Thymus (tissue), 11 donors: ENCODE results near the gene SUPT6H. TPM values are rescaled to one million over a fixed set of nuclear protein-coding genes. Genes with fewer than 3 reads are reported as not detected.
A peak's percentile ranks its signal among the peaks of the same experiment; 100 is the strongest.
"Not testable (repeated sequence)": the region's sequence is repeated elsewhere in the genome, so short reads cannot be mapped to it uniquely, and the experiment has no call there.

Experiments
- DNase-seq, 9 donors: peaks; one replicate each; pipeline ENCODE4 v3.0.0-alpha.2; 2013; ENCODE audit warnings: low spot score in 9 of 9, low read depth in 6 of 9, missing footprints in 1 of 9
- H3K27ac ChIP-seq, 2 donors: one replicate each; pipeline ENCODE4 v1.5.1; 2013; ENCODE audit warnings: control low read depth in 1 of 2, low read depth in 1 of 2, low read length in 1 of 2, mild to moderate bottlenecking in 1 of 2, moderate library complexity in 1 of 2
- H3K27me3 ChIP-seq, 2 donors: one replicate each; pipeline ENCODE4 v1.5.1; 2013; ENCODE audit warnings: low read length in 1 of 2; ENCODE audit not compliant: control insufficient read depth in 2 of 2, insufficient read depth in 1 of 2
- H3K36me3 ChIP-seq, 2 donors: one replicate each; pipeline ENCODE4 v1.5.1; 2013; ENCODE audit warnings: low read length in 1 of 2, mild to moderate bottlenecking in 1 of 2, moderate library complexity in 1 of 2; ENCODE audit not compliant: control insufficient read depth in 2 of 2, insufficient read depth in 2 of 2
- H3K4me1 ChIP-seq, 2 donors: one replicate each; pipeline ENCODE4 v1.5.1; 2013; ENCODE audit warnings: low read length in 2 of 2; ENCODE audit not compliant: control insufficient read depth in 2 of 2, insufficient read depth in 2 of 2
- H3K4me3 ChIP-seq, 2 donors: one replicate each; pipeline ENCODE4 v1.5.1; 2013; ENCODE audit warnings: low read length in 2 of 2, control low read depth in 1 of 2, mild to moderate bottlenecking in 1 of 2
- H3K9me3 ChIP-seq, 2 donors: one replicate each; pipeline ENCODE4 v1.5.1; 2013; ENCODE audit warnings: low read length in 1 of 2, mild to moderate bottlenecking in 1 of 2; ENCODE audit not compliant: control insufficient read depth in 2 of 2, insufficient read depth in 1 of 2
- WGBS: extraction: QIAGEN DNeasy Blood & Tissue Kit; methylation state at CpG from one replicate; pipeline ENCODE4 v1.1.7; 2013; 5-methylcytosine and 5-hydroxymethylcytosine counted together
- polyA plus RNA-seq: library from polyadenylated mRNA; stranded (reverse); fragments of 200-250 nt; gene quantifications from one replicate; pipeline ENCODE4 v1.2.3, GENCODE V29; 2013
- total RNA-seq: library from RNA; stranded (reverse); fragments of 120-200 nt; gene quantifications from one replicate; pipeline ENCODE4 v1.2.4, GENCODE V29; 2013
- donor health status: healthy.

SUPT6H gene
- total and polyA plus RNA-seq, 2 donors = 21.2 to 27.0 TPM

DNA sequence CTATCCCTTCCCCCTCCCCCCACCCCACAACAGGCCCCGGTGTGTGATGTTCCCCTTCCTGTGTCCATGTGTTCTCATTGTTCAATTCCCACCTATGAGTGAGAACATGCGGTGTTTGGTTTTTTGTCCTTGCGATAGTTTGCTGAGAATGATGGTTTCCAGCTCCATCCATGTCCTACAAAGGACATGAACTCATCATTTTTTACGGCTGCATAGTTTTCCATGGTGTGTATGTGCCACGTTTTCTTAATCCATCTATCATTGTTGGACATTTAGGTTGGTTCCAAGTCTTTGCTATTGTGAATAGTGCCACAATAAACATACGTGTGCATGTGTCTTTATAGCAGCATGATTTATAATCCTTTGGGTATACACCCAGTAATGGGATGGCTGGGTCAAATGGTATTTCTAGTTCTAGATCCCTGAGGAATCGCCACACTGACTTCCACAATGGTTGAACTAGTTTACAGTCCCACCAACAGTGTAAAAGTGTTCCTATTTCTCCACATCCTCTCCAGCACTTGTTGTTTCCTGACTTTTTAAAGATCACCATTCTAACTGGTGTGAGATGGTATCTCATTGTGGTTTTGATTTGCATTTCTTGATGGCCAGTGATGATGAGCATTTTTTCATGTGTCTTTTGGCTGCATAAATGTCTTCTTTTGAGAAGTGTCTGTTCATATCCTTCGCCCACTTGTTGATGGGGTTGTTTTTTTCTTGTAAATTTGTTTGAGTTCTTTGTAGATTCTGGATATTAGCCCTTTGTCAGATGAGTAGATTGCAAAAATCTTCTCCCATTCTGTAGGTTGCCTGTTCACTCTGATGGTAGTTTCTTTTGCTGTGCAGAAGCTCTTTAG lies 74.1 kb downstream of the SUPT6H start:
- WGBS = 99% methylated on average over 5 of the region's 8 CpGs
- Histone ChIP-seq H3K4me1 (peaks cover 31 to 46% of the 10 kb centered on the region in 2 donors), H3K9me3 (peaks cover 0 to 10% of the 10 kb centered on the region in 2 donors)
- DNase-seq, H3K27ac ChIP-seq, H3K36me3 ChIP-seq, H3K4me3 ChIP-seq, H3K27me3 ChIP-seq: not testable (repeated sequence)

DNA sequence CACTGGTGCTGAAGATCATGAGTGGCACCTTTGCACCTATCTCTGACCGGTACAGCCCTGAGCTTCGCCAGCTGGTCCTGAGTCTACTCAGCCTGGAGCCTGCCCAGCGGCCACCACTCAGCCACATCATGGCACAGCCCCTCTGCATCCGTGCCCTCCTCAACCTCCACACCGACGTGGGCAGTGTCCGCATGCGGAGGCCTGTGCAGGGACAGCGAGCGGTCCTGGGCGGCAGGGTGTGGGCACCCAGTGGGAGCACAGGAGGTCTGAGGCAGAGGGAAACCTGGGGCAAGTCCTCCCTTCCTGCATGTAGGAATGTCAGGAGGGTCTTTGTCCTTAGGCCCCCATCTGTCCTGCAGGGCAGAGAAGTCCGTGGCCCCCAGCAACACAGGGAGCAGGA lies 75.3 kb downstream of the SUPT6H start:
- WGBS = 98% methylated on average over 12 of the region's 12 CpGs
- H3K36me3 ChIP-seq = no peaks in the 10 kb centered on the region
- H3K4me3 ChIP-seq = no peak overlapping the region
- H3K9me3 ChIP-seq = peaks cover 0 to 10% of the 10 kb centered on the region in 2 donors
- no peak for DNase-seq
- peaks cover 40 to 57% of the 10 kb centered on the region in 2 donors for H3K4me1 ChIP-seq
- no peak overlapping the region for H3K27ac ChIP-seq
- no peaks in the 10 kb centered on the region for H3K27me3 ChIP-seq

DNA sequence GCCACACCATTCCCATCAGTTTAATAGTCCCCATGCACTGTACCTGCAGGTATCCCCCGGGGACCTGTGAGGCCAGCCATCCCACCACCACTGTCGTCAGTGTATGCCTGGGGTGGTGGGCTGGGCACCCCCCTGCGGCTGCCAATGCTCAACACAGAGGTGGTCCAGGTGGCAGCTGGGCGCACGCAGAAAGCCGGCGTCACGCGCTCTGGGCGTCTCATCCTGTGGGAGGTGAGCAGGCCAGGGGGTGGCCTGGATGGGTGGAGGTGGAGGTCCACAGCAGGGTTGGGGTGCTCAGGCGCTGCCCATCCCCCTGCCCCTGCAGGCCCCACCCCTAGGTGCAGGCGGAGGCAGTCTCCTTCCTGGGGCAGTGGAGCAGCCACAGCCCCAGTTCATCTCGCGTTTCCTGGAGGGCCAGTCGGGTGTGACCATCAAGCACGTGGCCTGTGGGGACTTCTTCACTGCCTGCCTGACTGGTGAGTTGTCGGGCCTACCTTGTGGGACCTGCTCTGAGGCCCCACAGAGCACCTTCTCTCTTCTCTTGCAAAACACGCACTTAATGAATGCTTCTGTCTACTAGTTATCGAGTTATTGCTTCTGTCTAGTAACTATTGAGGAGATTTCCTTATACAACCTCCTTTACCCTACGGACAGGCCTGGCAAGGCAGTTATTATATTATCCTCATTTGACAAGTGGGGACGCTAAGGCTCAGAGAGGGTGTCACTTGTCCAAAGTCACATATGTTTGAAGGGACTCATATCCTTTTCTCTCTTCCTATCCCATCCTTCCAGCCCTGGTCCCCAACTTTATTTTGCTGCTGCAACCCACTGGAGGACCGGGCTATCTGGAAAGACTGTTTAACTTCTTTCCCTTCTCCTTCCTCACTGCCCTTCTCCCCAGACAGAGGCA lies 76.0 kb downstream of the SUPT6H start:
- Histone ChIP-seq H3K36me3 (no peaks in the 10 kb centered on the region), H3K9me3 (peaks cover 0 to 10% of the 10 kb centered on the region in 2 donors), H3K4me3 (no peak overlapping the region), H3K4me1 (peaks cover 41 to 64% of the 10 kb centered on the region in 2 donors), H3K27me3 (peaks cover 0 to under 1% of the 10 kb centered on the region in 2 donors), H3K27ac (peak overlapping the region; percentile 25 to 79)
- no peak for DNase-seq
- WGBS = 89% methylated on average over 22 of the region's 22 CpGs

DNA sequence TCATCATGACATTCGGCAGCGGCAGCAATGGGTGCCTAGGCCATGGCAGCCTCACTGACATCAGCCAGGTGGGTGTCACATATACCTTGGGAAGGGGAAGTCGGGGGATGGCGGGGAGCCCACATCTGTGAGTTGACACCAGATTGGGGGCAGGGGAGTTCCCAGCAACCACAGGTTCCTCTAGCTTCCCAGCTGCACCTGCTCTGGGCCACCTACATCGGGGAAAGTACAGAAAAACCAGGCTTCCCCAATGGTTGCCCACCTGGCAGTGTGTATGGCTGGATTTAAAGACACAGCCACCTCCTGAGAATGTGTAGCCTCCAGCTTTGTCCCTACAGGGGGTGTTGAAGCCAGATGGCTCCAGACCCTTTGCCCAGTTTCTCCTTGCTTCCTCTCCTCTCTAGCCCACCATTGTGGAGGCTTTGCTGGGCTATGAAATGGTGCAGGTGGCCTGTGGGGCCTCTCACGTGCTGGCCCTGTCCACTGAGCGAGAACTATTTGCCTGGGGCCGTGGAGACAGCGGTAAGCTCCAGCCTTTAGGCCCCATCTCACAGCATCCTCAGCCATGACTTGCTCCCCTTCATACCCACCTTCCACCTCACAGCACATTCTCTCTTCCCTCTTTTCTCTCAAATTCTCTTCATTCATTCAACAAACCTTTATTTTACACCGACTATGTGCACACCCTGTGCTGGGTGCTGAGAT lies 76.8 kb downstream of the SUPT6H start:
- Histone ChIP-seq H3K27ac (peak overlapping the region; percentile 61 to 79), H3K27me3 (peaks cover 0 to 4% of the 10 kb centered on the region in 2 donors), H3K9me3 (peaks cover 0 to 10% of the 10 kb centered on the region in 2 donors), H3K4me1 (peaks cover 46 to 71% of the 10 kb centered on the region in 2 donors), H3K36me3 (no peaks in the 10 kb centered on the region), H3K4me3 (no peak overlapping the region)
- 47% methylated on average over 10 of the region's 10 CpGs for WGBS
- peak in 8 of 9 donors; percentile 61 to 93 (median 84) for DNase-seq

DNA sequence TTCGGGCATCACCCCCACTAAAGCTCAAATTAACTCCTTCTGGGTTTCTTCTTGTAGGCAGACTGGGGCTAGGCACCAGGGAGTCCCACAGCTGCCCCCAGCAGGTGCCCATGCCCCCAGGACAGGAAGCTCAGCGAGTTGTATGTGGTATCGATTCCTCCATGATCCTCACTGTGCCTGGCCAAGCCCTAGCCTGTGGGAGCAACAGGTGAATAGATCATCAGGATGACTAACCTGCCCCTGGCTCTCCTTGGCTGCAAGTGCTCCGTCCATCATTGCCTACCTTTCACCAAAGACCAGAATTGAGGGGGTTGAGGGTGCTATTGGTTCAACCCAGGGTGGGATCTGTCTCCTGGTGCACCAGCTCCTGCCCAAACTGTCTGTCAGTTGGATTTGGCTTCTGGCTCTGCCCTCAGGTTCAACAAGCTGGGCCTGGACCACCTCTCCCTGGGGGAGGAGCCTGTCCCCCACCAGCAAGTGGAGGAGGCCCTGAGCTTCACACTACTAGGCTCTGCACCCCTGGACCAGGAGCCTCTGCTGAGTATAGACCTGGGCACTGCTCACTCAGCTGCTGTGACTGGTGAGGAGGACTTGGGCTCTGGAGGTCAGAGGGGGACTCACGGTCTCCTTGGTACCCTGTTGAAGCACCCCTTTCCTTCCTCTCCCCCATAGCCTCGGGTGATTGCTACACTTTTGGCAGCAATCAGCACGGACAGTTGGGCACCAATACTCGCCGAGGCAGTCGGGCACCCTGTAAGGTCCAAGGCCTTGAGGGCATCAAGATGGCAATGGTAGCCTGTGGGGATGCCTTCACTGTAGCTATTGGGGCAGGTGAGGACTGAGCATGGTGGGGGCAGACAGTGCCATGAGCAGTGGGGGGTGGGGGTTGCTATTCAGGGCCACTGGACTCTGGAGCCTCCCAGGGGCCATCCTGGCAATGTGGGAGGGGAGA lies 78.7 kb downstream of the SUPT6H start:
- Histone ChIP-seq H3K27me3 (peaks cover 0 to 10% of the 10 kb centered on the region in 2 donors), H3K4me3 (no peak overlapping the region), H3K4me1 (peaks cover 51 to 80% of the 10 kb centered on the region in 2 donors), H3K36me3 (no peaks in the 10 kb centered on the region), H3K27ac (no peak overlapping the region), H3K9me3 (peaks cover 0 to 6% of the 10 kb centered on the region in 2 donors)
- 87% methylated on average over 10 of the region's 10 CpGs for WGBS
- DNase-seq = no peak

DNA sequence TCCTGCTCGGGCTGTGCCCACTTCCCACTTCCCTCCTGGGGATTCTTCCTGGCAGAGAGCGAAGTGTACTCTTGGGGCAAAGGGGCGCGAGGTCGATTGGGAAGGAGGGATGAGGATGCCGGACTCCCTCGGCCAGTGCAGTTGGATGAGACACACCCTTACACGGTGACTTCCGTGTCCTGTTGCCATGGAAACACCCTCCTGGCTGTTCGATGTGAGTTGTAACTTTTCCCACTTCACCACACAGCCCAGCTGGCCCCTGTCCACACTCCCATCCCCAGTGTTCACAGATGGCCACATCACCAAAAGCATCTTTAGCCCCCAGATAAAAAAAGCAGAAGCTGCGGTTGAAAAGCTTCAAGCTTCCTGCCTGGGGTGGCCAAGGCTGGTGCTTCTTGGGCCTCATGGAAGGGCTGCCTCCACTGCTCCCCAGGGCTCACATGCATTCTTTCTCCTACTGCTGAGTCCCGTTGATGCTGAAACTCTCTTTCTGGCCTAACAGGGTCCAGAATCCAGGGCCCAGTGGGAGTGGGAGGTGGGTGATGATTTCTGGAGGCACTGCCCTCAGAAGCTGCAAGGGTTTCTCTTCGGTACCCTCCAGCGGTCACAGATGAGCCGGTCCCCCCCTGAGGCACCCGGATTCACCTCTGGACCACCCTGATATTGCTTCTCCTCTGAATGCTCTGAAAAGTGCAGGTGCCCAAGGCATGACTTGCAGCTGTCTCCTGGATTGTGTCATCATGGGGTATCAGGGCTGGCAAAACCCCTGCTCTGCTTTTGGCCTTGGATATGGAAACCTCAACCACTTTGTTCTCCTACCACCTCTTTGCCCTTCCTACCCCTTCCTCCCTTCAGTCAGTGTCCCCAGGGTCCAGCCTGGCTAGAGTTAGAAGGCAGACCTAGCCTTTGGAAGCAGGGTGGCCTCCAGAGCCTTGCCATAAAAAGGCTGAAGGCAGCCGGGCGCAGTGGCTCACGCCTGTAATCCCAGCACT lies 79.6 kb downstream of the SUPT6H start:
- H3K4me1 ChIP-seq = peaks cover 61 to 89% of the 10 kb centered on the region in 2 donors
- H3K27me3 ChIP-seq = peaks cover 0 to 10% of the 10 kb centered on the region in 2 donors
- H3K27ac ChIP-seq = peak overlapping the region in 1 of 2 donors; percentile 21
- H3K9me3 ChIP-seq = peaks cover 0 to 6% of the 10 kb centered on the region in 2 donors
- peaks cover 0 to 3% of the 10 kb centered on the region in 2 donors for H3K36me3 ChIP-seq
- 49% methylated on average over 19 of the region's 19 CpGs for WGBS
- DNase-seq = peak in 1 of 9 donors; percentile 42
- no peak overlapping the region for H3K4me3 ChIP-seq

DNA sequence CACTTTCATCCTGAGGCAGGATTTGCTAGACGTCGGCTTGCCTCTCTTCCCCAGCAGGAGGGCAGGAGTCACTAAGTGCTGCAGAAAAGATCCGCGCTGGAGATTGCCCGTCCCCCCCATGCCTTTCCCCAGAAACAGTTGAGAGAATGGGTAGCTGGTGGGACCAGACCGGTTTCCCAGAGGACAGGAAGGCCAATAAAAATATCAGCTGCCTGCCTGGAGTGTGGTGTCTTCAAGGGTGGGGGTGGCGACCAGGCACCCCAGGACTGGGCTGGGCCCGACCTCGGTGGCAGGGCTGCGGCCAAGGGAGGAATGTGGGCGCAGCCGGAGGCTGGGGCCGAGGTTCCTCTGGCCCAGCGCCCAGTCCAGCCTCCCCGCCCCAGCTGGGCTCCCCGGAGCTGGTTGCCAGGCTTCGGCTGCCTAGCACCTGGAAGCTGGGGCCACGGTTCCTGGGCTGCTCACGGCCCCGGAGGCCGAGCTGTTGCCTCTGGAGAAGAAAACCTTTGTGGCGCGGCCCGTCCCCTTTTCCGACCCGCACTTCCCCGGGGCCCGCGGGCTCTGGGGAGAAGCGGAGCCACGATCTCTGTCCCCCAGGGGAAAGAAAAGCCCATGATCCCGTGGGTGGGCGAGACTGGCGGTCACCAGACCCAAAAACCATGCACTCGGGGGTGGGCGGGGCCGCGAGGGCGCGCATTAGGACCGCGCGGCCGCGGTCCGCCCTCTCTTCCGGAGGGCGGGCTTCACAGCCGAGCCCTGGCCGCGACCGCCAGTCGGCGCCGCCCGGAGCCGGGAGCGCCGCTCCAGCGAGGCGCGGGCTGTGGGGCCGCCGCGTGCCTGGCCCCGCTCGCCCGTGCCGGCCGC lies 81.5 kb downstream of the SUPT6H start, which contains the start of gene TRAF4:
Gene TRAF4 (plus strand): TSS at position 769 of the 861 bp plus-strand sequence. CDS start 102 bp downstream, outside the sequence.
- peak in 6 of 9 donors; percentile 65 to 86 (median 78) for DNase-seq
- 2% methylated on average over 70 of the region's 70 CpGs for WGBS

More for the DNA sequence above, 81.5 kb downstream of the SUPT6H start, which contains the start of gene TRAF4:
- H3K36me3 ChIP-seq = peaks cover 16 to 21% of the 10 kb centered on the region in 2 donors
- no peaks in the 10 kb centered on the region for H3K9me3 ChIP-seq
- peaks cover 0 to 10% of the 10 kb centered on the region in 2 donors for H3K27me3 ChIP-seq
- peak within 1 kb of the TSS; percentile 81 to 82 for H3K27ac ChIP-seq
- peak within 1 kb of the TSS; percentile 69 to 70 for H3K4me3 ChIP-seq
- peaks cover 49 to 91% of the 10 kb centered on the region in 2 donors for H3K4me1 ChIP-seq
